GM12873 (cell line): ENCODE data around the gene MAP4K4.

ENCODE experiments used
- TF ChIP-seq, protein P1 (sequence below): IDR thresholded peaks from 2 replicates; pipeline ENCODE4 v1.5.1; 2012; ENCODE audit warnings: low read depth, mild to moderate bottlenecking, moderate library complexity, low read length, control low read depth; ENCODE audit not compliant: insufficient read depth; ENCODE audit errors: missing control alignments

The MAP4K4 gene

DNA sequence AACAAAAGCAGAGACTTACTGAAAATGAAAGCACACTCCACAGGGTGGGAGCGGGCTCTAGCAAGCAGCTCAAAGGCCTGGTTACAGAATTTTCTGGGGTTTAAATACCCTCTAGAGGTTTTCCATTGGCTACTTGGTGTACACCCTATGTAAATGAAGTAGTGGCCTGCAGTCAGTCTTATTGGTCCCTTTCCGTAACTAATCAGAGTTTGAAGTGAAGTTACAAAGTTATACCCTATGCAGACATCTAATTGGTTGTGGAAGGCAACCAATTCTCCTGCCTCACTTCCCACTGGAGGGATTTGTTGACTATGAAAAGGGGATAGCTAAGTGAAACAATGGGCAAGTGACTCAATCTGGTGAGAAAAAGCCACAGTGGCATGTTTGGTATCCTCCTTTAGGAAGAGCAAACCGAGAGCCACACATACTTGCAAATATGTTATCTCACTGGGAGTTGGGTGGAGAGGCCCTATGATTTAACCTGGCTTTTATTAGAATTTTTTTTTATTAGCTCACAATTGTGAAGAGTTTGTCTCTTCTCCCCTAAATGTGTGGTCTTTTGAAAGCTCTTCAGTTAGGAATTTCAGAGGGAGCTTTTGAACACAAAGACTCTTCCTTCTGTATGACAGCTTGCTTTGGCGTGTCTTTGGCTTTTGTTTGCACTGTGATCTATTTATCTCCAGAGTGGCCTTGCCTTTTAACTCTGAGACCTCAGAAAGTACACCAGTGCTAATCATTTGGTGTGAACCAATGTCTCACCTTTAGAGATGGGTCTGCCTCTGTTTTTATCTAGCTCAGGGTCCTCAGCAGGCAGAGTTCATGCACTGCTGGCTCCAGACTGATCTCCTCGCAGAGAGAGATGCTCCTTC, 69.6 kb downstream of the MAP4K4 start:
- TF ChIP-seq, protein P1, sequence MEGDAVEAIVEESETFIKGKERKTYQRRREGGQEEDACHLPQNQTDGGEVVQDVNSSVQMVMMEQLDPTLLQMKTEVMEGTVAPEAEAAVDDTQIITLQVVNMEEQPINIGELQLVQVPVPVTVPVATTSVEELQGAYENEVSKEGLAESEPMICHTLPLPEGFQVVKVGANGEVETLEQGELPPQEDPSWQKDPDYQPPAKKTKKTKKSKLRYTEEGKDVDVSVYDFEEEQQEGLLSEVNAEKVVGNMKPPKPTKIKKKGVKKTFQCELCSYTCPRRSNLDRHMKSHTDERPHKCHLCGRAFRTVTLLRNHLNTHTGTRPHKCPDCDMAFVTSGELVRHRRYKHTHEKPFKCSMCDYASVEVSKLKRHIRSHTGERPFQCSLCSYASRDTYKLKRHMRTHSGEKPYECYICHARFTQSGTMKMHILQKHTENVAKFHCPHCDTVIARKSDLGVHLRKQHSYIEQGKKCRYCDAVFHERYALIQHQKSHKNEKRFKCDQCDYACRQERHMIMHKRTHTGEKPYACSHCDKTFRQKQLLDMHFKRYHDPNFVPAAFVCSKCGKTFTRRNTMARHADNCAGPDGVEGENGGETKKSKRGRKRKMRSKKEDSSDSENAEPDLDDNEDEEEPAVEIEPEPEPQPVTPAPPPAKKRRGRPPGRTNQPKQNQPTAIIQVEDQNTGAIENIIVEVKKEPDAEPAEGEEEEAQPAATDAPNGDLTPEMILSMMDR: no peak

DNA sequence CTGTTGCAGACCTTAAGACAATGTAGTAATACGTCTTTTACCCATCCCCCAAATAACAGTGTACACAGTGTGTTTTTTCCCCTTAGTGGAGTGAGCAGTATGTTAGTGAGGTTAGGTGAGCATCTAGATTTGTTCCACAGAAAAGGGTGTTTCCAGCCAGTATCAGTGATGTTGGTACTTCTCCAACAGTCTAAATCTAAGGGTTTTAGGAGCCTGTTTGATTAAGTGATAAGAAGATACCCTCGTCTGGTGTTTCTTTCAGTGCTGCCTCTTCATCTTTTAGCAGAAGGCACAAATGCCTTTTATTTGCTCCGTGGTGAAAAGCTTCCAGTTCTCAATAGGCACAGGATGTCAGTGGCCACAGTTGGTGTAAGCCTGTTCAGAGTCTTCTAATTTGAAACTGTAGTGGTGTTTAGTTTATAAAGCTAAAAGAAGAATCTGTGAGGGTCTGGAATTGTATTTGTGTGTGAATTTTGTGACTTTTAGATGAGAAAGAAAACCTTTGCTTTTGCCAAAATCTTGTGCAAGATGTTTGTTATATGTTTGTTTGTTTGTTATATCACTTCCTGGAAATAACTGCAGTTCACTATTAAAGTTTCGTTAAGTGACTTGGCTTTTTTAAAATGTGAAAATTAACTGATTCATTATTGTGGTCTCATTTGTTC, 71.2 kb downstream of the MAP4K4 start:
- TF ChIP-seq, protein P1: no peak

DNA sequence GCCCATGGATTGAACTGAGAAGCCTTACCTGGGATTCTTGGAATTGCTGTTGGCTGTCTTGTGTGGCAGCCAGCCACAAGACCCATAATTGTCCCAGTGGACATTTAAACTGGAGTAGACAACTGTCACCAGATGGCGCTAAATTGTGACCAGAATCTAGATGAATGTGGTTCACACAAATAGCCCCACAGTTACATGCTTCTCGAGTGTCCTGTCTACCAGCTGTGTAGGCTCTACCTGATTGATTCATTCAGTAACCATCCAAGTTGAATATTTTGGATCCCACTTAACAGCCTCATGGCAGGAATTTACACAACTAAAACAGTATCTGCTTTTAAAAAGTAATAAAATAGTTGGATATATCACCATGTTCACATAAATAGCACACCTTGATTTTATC, 73.2 kb downstream of the MAP4K4 start:
- TF ChIP-seq, protein P1: peak; percentile 70

DNA sequence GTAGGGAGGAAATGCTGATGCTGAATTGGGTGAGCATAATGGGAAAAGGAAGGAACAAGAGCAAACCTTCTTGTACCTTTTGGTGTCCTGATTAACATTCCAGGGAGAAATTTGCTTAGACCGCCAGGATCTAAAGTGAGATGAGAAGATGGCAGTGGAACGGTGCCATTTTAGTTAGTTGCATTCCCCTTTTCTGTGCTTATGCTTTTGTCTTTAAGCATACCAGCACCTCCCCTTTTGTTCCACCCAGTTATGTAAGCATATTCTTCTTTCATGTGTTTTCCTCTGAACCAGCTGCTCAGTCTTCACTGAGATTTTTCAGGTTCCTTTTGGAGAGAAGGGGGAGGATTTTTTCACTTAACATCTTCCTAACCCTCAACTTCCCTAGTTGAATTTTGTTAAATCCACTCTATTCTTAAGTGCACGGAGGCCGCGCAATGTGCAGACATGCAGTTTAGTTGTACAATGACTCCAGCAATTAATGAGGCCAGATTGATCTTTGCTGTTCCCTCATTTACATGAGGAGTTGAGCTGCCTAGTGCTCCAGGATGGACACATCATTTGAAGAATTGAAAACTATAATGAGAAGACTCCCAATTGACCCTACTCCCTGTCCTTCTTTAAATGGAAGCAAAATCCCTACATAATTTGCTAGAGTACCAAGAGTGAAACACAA, 73.9 kb downstream of the MAP4K4 start:
- TF ChIP-seq, protein P1: no peak

DNA sequence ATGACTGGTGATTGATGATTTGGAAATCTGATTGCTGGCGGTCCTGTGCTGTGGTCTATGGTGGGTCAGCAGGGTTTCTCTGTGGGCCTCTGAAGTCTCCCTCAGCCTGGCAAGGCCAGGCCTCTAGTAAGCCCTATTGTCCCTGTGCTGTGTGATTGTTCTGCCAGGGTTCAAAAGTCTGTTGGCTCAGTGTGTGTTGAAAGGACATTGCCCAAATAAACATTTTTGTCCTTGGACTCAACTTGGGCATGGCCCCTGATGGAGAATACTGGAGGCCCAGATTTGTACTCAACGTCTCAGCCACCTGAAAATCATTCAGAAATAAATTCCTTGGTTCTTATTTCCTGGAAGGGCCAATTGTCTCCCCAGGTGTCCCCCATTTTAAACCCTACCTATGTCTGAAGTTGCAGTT, 74.4 kb downstream of the MAP4K4 start:
- TF ChIP-seq, protein P1: no peak

DNA sequence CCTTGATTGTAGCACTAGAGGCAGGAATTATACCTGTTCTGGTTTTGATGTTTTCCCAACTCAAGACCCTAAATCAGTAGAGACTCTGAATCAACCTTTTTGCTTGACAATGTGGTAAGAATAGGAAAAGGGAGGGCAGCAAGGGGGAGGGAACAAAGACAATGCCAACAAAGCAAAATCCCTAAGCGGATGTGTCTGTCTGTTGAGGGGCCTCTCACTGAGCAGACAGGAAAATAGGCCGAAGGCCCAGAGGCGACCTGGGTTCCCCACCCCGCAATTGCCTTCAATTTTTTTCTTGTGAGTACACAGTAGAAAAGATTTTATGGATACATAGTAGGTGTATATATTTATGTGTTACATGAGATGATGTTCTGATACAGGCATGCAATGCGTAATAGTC, 75.6 kb downstream of the MAP4K4 start:
- TF ChIP-seq, protein P1: no peak

DNA sequence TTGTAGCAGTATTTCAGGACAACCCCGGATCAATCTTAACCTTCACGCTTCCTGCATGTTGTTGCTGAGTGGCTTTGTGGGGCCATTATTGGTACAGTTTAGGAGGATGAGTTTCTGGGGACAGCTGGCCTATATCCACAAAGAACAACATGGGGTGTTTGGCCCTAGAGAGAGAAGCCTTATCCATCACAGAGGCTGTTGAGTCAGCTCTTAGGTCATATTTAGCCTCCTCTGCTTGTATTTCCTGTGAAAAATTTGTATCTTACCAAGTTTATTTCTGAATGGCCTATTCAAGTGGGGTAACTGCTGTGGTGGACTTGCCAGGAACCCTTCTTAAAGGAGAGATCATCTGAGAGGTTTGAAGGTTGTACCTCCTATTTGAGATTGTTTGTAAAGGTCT, 77.6 kb downstream of the MAP4K4 start:
- TF ChIP-seq, protein P1: no peak
